GM19035 (cell line): ENCODE measurements around the gene FOXF1.

Experiments used
- ATAC-seq: cut with Tn5 transposase; IDR thresholded peaks from one replicate; pipeline ENCODE4 v1.9.1; 2021; ENCODE audit not compliant: unreplicated experiment

Gene FOXF1

DNA sequence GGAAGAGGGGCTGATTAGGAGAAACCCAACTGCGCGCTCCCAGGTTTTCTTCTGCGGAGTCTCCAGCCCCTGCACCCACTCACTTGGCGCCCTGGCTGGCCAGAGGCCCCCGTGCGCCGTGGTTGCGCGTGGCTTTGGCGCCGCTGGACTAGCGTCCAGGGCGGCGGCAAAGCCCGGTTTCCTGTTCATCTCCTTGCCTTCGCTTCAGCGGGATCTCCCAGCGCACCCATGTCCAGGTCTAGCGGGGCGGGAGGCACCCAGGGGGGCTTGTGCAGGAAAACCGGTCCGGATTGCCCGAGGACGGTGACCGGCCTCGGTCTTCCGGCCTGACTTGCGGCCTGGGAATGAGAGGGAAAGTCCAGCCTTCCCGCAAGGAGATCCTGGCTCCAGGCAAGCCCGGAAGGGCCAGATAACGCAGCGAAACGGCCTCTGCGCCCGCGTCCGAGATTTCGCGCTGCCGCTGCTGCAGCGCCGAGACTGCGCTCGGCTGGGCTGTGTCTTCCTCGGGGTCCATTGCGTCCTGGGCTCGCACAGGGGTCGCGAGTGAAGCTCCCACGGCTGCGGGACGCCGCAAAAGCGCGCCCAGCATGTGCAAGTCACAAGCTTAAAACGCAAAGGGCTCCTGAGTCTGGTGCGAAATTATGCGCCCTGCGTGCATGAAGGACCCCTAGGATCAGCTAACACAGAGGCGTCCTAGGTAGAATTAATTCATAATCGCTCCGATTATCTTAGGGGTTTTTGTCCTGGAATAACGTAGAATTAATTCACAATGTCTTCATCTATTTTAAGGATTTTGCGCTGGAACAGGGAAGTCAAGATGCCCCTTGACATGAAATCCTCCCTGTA lies 5.7 kb downstream of the FOXF1 start:
- no peak for ATAC-seq

DNA sequence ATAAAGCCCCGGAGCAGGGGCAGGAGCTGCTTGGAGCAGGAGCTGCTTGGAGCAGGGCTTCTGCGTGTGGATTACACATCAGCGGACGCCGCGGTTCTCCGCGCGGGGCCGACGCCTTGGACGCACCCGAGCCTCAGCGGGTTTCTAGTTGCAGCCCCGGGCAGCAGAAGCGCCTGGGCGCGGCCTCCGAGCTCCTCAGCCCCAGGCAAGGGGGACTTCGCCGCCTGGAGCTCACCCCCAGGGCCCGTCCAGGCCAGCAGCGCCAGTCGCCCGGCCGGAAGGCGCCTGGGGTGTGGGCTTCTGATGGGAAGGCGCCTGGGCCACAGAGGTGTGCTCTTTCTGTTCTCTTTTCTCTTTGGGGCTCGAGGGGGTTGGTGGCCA lies 6.3 kb downstream of the FOXF1 start:
- no peak for ATAC-seq

DNA sequence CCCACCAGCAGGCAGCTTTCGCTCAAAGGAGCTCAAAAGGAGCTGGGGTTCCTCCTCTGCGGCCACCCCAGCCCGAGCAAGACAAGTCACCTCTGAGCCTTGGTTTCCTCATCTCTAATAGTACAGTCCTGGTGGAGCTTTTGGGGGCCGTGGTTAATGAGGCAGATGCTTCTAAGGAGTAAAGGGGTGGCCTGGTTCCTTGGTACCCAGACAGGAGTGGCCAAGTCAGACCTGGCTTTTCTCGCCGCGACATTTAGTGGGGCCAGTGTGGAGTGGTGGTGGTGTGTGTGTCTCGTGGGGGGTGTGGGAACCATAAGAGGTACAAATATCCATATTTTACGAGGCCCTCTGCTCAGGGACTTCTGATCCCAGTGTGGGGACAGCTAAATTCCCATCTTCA lies 6.7 kb downstream of the FOXF1 start:
- no peak for ATAC-seq

DNA sequence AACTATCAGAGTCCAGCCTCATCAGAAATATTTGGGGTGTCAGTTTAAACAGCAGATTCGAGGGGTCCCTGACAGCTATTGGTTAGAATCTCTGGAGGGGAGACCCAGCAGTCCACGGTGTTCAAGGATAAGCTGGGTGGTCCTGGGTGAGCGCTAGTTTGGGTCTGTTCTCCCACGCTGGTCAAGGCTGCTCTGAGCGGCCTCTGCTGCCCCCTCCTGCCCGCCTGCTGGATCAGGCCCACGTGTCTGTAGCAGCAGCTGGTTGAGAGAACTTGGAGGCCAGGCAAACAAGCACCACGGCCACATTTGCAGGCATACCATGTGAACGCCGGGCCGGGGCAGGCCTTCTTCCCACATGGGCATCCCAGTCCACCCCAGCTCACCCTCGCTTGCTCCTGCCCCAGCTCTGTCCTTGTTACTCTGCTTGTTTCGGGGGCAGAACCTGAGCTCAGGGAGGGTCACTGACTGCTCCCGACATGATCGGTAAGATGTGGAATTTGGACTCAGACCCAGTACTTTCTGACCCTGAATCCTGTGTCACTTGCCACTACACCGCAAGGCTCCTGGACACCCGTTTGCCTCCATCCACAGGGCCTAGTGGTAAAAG lies 7.4 kb downstream of the FOXF1 start:
- no peak for ATAC-seq

DNA sequence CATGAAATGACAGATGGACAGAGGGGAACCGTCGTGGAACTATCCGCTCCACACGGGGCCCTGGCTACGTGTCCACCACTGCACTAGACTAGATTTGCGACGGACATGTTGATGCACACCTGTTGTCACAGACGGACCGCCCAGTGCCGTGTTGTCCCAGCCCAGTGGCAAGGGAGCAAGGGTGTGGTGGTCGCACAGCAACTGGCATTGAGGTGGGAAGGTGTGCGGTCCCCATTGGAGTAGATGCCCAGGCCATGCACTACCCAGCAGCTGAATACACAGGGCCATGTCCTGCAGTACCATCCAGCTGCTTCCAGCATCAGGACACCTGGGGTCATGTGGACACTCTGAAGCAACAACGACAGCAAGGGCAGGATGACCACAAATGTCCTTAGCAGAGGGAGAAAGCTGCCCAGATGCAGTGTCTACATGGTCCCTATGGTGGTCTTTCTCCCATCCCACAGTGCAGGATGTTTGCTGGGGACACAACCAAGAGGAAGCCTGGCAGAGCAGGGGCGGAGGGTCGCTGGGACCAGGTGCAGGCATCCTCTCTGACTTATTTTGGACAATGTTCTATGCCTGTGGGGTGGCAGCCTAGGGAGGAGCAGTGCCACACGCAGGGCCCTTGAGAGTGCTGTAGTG lies 8.8 kb downstream of the FOXF1 start:
- ATAC-seq = no peak

DNA sequence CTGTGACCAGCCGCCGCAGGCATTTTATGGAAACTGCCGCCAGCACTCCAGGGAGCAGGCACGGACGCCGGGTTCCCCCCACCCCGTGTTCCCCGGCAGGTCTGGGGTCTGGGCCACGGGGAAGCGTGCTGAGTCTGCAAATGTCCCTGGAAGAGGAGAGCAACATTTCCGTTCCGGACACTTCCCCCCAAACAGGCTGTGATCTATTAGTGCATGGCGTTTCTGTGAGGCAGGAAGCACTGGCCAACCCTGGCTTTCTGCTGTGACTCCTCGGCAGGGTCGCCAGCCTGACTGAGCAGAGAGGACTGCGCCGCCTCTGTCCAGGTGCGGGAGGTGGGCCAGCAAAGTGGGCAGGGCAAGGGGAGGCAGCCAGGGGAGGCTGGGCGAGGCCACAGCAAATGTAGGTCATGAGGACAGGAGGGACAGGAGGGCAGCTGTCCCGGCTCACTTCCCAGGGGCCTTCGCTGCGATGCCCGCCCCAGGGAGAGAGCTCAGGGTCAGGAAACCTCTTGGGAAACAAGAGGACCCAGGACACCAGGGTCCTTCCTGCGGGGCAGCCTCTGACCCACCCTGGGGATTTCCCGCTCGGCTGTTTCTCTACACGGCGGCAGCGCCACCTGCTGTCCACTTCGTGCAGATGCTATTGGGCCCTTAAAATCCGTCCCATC lies 9.5 kb downstream of the FOXF1 start:
- no peak for ATAC-seq

DNA sequence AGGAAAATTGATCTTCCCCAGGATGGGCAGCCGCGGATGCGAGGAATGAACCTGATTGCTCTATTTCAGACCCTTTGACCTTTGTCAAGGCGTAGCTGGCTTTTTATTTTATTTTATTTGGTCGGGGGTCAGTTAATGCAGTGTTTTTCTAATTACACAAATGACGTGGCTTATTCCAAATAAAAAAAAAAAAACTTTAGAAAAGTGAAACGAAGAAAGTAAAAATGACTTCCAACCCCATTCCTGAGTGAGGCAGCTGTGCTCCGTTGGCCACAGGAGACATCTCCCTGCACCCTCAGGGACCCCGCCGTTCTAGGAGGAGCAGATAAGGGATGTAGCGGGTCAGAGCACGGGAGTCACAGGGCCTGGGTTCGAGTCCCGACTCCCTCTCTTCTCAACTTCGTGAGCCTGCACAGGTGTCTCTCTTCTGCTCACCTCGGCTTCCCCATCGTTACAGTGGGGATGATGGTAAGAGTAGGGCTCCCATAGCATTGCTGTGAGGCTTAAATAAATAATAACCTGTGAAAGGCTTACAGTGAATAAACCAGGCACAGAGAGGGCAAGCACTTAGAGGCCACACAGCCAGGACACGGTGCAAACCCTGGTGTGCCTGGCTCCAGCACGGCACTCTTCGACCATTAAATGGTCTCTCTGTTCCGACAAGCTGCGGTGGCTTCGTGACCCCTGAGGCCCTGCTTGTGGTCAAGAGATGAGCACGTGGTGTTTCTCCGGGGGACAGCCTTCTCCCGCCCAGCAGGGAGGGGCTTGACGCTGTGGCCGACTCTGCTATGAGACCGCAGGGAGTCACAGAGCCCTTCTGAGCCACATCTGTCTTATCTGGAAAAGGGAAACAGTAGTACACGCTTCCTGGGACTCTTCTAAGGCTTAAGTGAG lies 10.2 kb downstream of the FOXF1 start:
- ATAC-seq = no peak

DNA sequence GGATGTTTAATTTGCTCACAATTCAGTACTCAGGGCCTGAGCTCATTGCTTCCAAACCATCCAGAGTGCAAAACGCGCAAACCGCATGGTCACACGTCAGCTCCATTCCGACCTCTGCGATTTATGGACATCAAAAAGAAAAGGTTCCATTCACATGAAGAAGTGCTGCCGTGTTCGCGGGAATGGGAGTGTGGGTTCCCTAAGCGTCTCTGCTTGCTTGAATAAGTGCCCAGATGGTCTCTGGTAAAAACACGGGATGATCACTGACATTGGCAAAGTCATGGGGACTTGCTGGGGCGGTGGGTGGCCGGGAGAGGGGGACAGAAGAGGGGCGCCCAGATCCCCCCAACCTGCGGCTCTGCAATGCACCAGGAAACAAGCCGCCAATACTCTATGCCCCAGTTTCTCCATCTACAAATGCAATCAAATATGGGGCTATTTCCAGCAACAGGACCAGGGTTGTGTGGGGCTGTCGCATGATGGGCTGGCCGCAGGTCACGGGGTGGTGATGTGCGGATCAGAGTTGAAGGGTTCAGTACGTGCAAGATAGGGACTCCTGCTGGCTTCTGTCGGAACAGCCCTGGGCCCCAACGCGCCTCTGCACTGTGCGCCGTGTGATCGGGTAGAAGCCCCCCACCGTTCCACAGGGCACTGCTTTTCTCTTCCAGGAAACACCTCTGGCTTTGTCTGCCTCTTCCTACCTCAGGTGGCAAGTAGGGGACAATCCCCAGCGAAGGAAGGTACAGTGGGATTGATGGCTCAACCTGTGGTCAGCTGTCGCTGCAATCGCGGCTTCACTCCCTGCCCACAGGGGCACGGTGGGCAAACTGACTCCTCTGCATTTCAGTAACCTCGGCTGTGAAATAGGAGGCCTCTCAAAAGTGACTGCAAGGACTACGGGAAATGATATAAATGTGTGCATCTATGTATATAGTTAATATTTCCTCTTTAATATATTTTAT lies 11.2 kb downstream of the FOXF1 start:
- no peak for ATAC-seq

DNA sequence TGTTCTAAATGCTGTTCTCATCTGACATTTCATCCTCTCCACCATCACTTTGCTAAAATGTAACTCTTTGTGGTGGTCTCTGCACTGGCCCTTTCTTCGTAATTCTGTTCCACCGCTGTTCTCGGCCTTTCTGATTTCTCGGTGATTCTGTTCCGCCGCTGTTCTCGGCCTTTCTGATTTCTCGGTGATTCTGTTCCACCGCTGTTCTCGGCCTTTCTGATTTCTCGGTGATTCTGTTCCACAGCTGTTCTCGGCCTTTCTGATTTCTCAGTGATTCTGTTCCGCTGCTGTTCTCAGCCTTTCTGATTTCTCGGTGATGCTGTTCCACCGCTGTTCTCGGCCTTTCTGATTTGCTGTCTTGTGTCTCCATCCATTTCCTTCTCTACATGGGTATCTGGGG lies 12.3 kb downstream of the FOXF1 start:
- no peak for ATAC-seq

DNA sequence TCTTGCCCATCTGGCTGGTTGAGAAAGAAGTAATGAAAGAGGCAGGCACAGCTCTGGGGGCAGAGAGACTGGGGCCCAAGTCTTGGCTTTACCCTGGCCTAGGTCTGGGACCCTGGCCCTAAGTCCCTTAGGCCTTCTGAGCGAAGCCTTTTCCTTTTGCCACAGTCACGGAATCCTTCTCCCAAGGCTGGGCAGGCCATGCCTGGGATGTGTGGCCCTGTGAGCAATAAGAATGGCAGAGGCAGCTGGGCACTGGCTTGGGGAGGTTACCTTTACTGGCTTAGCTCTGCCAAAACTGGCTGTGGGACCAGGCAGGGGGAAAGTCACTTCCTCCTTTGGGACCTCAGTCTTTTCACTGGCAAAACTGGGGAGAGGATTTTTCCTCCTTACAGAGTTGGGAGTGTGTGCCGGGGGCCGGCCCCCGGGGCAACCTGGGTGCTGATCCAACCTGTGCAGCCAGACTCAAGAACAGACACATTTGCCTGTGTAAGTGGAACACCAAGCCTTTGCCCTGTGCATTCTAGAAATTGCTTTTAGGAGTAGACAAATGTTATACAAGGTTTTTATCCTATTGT lies 12.9 kb downstream of the FOXF1 start:
- no peak for ATAC-seq

DNA sequence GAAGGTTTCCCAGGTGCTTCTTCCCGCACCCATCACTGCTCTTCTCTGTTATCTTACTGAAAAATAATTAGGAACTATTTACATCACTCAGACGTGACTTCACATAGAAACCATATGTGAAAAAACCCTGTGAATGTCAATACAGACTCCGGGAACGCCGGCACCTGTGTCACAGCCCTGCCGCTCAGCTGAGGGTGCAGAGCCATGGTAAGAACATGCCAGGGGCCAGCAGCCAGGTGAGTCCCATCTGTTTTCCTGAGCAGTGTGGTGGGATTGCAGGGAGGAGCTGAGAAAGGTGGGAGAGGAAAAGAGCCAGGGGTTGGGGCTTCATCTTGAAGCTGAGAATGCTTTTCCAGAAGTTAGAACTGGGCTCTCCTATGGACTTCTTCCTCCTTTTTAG lies 13.7 kb downstream of the FOXF1 start:
- no peak for ATAC-seq

DNA sequence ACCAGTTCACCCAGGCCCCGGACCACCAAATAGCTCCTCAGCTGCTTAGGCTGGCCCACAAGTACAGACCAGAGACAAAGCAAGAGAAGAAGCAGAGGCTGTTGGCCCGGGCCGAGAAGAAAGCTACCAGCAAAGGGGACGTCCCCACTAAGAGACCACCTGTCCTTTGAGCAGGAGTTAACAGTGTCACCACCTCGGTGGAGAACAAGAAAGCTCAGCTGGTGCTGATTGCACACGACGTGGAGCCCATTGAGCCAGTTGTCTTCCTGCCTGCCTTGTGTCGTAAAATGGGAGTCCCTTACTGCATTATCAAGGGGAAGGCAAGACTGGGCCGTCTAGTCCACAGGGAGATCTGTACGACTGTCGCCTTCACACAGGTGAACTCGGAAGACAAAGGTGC lies 15.4 kb downstream of the FOXF1 start:
- no peak for ATAC-seq

DNA sequence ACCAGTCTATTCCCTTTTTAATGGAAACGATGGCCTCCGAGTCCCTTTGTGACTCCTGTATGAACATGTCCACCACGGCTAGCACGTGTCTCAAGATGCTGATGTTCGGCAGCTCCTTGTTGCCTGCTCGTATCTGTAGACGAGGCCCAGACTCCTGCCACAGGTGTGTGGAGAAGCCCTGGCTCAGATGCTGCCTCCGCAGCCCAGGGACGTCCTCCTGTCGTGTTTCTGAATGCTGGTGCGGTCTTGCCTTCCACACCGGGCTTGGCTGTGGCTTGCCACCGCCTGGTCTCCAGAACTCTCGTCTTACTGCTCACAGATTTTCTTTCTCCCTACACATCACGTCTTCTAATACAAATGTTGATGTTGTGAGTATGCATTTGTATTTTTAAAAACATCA lies 17.0 kb downstream of the FOXF1 start:
- ATAC-seq = no peak

DNA sequence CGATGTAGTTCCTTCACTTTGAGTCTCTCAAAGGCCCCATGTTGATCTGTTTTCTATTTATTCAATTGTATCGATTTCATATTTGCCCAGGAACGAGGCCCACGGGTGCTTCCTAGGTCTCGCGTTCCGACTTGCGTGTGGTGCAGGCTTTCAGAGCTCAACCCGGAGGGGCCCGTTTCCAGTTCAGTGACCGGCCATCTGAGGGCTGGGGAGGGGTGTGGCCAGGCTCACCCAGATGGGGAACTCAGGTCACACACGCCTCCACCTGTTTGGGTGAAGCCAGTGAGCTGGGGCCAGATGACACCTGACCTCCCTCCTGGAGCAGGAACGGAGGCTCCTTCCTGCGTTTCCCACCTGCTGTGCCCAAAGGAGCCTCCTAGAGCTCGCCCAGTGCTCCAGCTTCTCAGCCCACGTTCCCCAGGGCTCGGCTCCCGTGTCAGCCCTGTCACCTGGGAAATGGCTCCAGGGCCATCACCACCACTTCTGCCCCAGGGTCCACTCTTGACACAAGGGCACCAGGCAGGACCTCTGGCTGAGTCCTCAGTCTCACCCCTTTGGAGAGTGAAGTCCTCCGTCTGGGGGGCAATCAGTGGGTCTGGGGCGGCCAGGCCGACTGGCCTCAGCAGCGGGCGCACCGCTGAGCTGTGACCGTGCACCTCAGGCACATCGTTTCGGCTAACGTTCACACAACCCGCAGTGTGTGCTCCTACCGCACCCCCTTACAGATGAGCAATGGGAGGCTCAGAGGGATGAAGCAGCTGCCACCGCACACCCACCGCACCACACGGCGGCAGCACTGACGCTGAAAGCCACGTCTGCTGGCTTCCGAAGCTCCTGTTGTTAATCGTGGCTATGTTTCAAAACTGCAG lies 18.0 kb downstream of the FOXF1 start:
- ATAC-seq = no peak

DNA sequence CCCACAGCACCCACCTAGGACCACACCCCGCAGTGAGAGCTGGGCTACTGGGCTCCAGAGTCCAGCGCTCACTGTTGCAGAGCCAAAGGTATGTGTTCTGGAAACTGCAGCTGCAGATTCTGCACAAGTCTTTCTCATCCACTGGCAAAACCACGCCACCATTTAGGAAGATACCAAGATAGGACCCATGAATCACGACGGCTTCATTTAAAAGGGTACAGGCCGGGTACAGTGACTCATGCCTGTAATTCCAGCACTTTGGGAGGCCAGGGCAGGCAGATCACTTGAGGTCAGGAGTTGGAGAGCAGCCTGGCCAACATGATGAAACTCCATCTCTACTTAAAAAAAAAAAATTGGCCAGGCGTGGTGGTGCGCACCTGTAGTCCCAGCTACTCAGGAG lies 18.8 kb downstream of the FOXF1 start:
- ATAC-seq = no peak

DNA sequence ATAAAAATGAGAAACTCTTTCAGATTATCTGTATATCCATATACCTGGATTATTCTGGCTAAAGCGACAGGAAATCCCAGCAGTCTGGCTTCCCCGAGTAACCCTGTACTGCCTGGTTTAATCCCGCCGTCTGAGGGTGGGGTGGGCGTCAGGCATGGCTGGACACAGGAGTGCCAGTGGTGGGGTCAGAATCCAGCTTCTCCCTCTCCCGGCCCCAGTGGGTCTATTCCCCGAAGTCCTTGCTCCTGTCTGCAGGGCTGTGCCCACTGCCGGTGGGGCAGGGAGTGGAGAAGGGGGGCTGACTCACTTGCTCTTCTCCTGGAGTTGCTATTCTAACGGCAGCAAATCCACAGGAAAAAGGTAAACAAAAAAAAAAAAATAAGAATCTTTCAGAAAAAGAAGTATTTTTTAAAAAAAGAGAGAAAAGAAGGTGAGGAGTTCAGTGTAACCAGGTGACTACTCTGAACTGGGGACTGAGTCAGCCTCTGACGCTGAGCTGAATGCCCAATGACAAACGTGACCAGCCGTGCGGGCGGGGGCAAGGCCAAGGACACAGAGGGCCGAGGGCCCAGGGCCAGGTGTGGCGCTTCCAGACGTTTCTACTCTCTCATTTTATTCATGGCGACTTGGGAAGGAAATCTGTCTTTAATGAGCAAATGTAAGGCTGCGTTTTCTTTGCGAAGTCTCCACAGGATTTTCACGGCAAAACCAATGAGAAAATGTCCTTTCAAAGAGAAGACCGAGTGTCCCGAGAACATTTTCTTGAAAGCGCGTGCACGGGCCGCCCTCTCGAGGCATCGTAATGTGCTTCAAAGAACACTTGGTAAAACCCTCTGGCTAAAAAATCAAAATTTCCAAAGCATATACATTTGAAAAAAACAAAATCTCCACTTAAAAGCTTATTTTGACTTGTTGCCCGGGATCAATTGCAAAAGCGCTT lies 20.2 kb downstream of the FOXF1 start:
- no peak for ATAC-seq

DNA sequence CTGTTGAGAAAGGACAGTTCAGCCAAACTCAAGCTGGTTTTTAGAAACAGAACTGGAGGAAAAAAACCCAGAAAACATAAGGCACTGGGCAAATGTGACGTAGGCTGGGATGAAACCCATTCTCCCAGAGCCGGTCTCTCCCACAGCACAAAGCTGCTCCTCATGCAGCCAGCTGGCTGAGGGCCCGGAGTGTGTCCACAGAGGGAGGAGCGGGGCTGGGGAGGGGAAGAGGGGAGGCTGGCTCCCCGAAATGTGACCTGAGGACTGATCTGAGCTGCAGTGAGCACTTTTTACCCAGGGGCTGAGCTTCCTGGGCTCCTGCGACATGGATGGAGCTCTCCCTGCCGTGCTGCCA lies 20.8 kb downstream of the FOXF1 start:
- no peak for ATAC-seq
